GM23338 (cell line): ENCODE results near the gene NGEF. TPM values are rescaled to one million over a fixed set of nuclear protein-coding genes. Genes with fewer than 3 reads are reported as not detected.

Experiments
- ATAC-seq: fragments of 200-7000 bp; cut with Tn5 transposase; 3 replicates; pipeline ENCODE4 v1.9.1; 2020
- DNase-seq: peaks from one replicate; pipeline ENCODE4 v3.0.0-alpha.2; 2015; ENCODE audit warnings: low spot score
- H2AFZ ChIP-seq: fragments of 200-600 bp; sonication (generic); 2 replicates; pipeline ENCODE4 v1.8.0; 2016; ENCODE audit warnings: antibody characterized with exemption, mild to moderate bottlenecking, moderate library complexity
- H3F3A ChIP-seq: fragments of 200-600 bp; sonication (generic); replicated peaks from 2 replicates; pipeline ENCODE4 v1.8.0; 2017; ENCODE audit warnings: antibody characterized with exemption, mixed run types, low read depth
- H3K27ac ChIP-seq: fragments of 200-600 bp; sonication (generic); 2 replicates; pipeline ENCODE4 v1.6.1; 2016; ENCODE audit warnings: low read depth
- H3K27me3 ChIP-seq: fragments of 200-600 bp; sonication (generic); 2 replicates; pipeline ENCODE4 v1.8.0; 2016; ENCODE audit warnings: mild to moderate bottlenecking, mixed run types, moderate library complexity; ENCODE audit not compliant: insufficient read depth
- H3K36me3 ChIP-seq: fragments of 200-600 bp; sonication (generic); 2 replicates; pipeline ENCODE4 v1.8.0; 2016; ENCODE audit warnings: mild to moderate bottlenecking; ENCODE audit not compliant: insufficient read depth
- H3K4me1 ChIP-seq: fragments of 200-600 bp; sonication (generic); 2 replicates; pipeline ENCODE4 v1.8.0; 2016; ENCODE audit warnings: mild to moderate bottlenecking, moderate library complexity; ENCODE audit not compliant: insufficient read depth
- H3K4me2 ChIP-seq: fragments of 200-600 bp; sonication (generic); 2 replicates; pipeline ENCODE4 v1.7.1; 2017; ENCODE audit warnings: mixed run types
- H3K4me3 ChIP-seq: fragments of 200-600 bp; sonication (generic); 2 replicates; pipeline ENCODE4 v1.6.1; 2016; ENCODE audit warnings: mixed run types
- H3K79me2 ChIP-seq: fragments of 200-600 bp; sonication (generic); replicated peaks from 2 replicates; pipeline ENCODE4 v1.8.0; 2017; ENCODE audit warnings: mild to moderate bottlenecking; ENCODE audit not compliant: insufficient read depth
- H3K9me2 ChIP-seq: fragments of 200-600 bp; sonication (generic); 2 replicates; pipeline ENCODE4 v1.8.0; 2017; ENCODE audit not compliant: insufficient read depth
- H4K20me1 ChIP-seq: fragments of 200-600 bp; sonication (generic); replicated peaks from 2 replicates; pipeline ENCODE4 v1.8.0; 2017; ENCODE audit warnings: mild to moderate bottlenecking; ENCODE audit not compliant: insufficient read depth
- H3K27ac Mint-ChIP-seq: 2 replicates; pipeline ENCODE4 v1.8.0; 2020; ENCODE audit warnings: inconsistent platforms, mild to moderate bottlenecking, moderate library complexity, mixed read lengths
- H3K27me3 Mint-ChIP-seq: 3 replicates; pipeline ENCODE4 v1.8.0; 2022; ENCODE audit warnings: low read depth, mild to moderate bottlenecking, moderate library complexity, mixed read lengths, inconsistent platforms; ENCODE audit not compliant: insufficient read depth, poor library complexity
- H3K36me3 Mint-ChIP-seq: 3 replicates; pipeline ENCODE4 v1.8.0; 2021; ENCODE audit warnings: low read depth, mild to moderate bottlenecking, inconsistent platforms, moderate library complexity, mixed read lengths
- H3K4me1 Mint-ChIP-seq: 3 replicates; pipeline ENCODE4 v1.8.0; 2020; ENCODE audit warnings: mild to moderate bottlenecking, inconsistent platforms, mixed read lengths
- H3K4me3 Mint-ChIP-seq: 3 replicates; pipeline ENCODE4 v1.8.0; 2021; ENCODE audit warnings: moderate library complexity, mild to moderate bottlenecking, inconsistent platforms, mixed read lengths
- H3K9me3 Mint-ChIP-seq: 3 replicates; pipeline ENCODE4 v1.8.0; 2020; ENCODE audit warnings: moderate library complexity, mild to moderate bottlenecking, inconsistent platforms, mixed read lengths
- CREB1 ChIP-seq: fragments of 250-450 bp; sonication (Bioruptor Pico); IDR thresholded peaks from 2 replicates; pipeline ENCODE4 v1.5.0; 2020; ENCODE audit warnings: low read depth, mild to moderate bottlenecking, moderate library complexity
- EZH2 ChIP-seq: fragments of 200-600 bp; sonication (generic); IDR thresholded peaks from one replicate; pipeline ENCODE4 v1.8.0; 2017; ENCODE audit warnings: antibody characterized with exemption, mild to moderate bottlenecking, low read depth; ENCODE audit not compliant: unreplicated experiment
- EZH2phosphoT487 ChIP-seq: fragments of 200-600 bp; sonication (generic); IDR thresholded peaks from one replicate; pipeline ENCODE4 v1.8.1; 2018; ENCODE audit warnings: antibody characterized with exemption; ENCODE audit not compliant: unreplicated experiment
- JUNB ChIP-seq: IDR thresholded peaks from one replicate; pipeline ENCODE4 v1.6.1; 2016; ENCODE audit warnings: antibody characterized with exemption; ENCODE audit not compliant: unreplicated experiment
- NANOG ChIP-seq: IDR thresholded peaks from 2 replicates; pipeline ENCODE4 v1.6.1; 2016; ENCODE audit warnings: antibody characterized with exemption, borderline replicate concordance
- POLR2AphosphoS5 ChIP-seq: IDR thresholded peaks from 2 replicates; pipeline ENCODE4 v1.6.1; 2016; ENCODE audit warnings: antibody characterized with exemption, low read depth
- STAT1 ChIP-seq: IDR thresholded peaks from one replicate; pipeline ENCODE4 v1.6.1; 2016; ENCODE audit warnings: antibody characterized with exemption; ENCODE audit not compliant: unreplicated experiment
- ZNF114 ChIP-seq: fragments of 250-450 bp; sonication (Bioruptor Pico); IDR thresholded peaks from 2 replicates; pipeline ENCODE4 v1.5.0; 2020; ENCODE audit warnings: mild to moderate bottlenecking, moderate library complexity
- ZNF331 ChIP-seq: fragments of 250-450 bp; sonication (Bioruptor Pico); IDR thresholded peaks from 2 replicates; pipeline ENCODE4 v1.5.0; 2020; ENCODE audit warnings: low read depth, mild to moderate bottlenecking, moderate library complexity
- polyA plus RNA-seq: library from polyadenylated mRNA; unstranded; fragments of >200 nt; fragmentation: Nextera tagmentation; extraction: Ambion mirVana; gene quantifications from 2 replicates; pipeline ENCODE4 v1.2.1, GENCODE V29; 2016
- total RNA-seq: library from RNA; depleted of rRNA; stranded (reverse); fragments of >200 nt; shearing (Covaris generic); gene quantifications from 2 replicates; pipeline ENCODE4 v1.2.3, GENCODE V29; 2014
- TF ChIP-seq, protein P1 (sequence below): fragments of 250-450 bp; sonication (Bioruptor Pico); IDR thresholded peaks from 2 replicates; pipeline ENCODE4 v1.5.0; 2020; ENCODE audit warnings: mild to moderate bottlenecking, moderate library complexity
- TF ChIP-seq, protein P2 (sequence below): IDR thresholded peaks from 2 replicates; pipeline ENCODE4 v1.6.1; 2016; ENCODE audit warnings: antibody characterized with exemption
- TF ChIP-seq, protein P3 (sequence below): IDR thresholded peaks from one replicate; pipeline ENCODE4 v1.6.1; 2018; ENCODE audit warnings: antibody characterized with exemption; ENCODE audit not compliant: unreplicated experiment
- TF ChIP-seq, protein P4 (sequence below), 2 experiments: fragments of 200-600 bp in 1 of 2; sonication (generic) in 1 of 2; conservative IDR thresholded peaks; 2 replicates each; pipeline versions ENCODE4 v1.5.1 to v1.6.1; 2016 to 2017; ENCODE audit warnings: antibody characterized with exemption in 2 of 2, low read depth in 2 of 2, mild to moderate bottlenecking in 2 of 2, moderate library complexity in 1 of 2

NGEF gene
- total and polyA plus RNA-seq, 2 experiments from 2014 or later, result 1.8 to 5.4 TPM

DNA sequence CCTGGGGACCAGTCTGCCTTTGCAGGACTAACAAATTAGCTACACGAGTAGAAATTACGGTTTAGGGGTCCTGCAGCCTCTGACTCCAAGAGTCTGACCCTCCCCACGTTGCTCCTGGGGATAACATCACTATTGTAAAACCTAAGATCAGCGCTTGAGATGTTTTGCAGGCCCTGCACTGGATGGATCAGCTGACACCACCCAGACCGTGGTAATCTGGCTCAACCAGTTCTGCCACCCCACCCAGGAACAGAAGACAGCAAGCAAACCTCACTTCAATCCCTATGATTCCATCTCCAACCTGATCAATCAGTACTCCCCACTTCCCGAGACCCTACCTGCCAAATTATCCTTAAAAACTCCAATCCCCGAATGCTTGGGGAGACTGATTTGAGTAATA lies 31.7 kb downstream of the NGEF start:
- no peak for ATAC-seq
- Mint-ChIP-seq H3K4me1 (peaks cover 28% of the 10 kb centered on the region), H3K27ac (peak overlapping the region; percentile 38; the same call in 1 of the 2 replicates)

More for the DNA sequence above, 31.7 kb downstream of the NGEF start:
- Histone ChIP-seq H3K4me2 (no peak overlapping the region), H3F3A (no peaks in the 10 kb centered on the region), H3K4me3 (no peak overlapping the region), H3K27ac (no peak overlapping the region), H3K4me1 (peaks cover 11% of the 10 kb centered on the region), H4K20me1 (no peaks in the 10 kb centered on the region), H3K36me3 (no peaks in the 10 kb centered on the region), H2AFZ (no peak overlapping the region), H3K9me2 (no peaks in the 10 kb centered on the region), H3K27me3 (no peaks in the 10 kb centered on the region), H3K79me2 (no peaks in the 10 kb centered on the region)
- DNase-seq, result no peak
- no peak for TF ChIP-seq CREB1 (CRISPR knock-in tag)
- TF ChIP-seq, protein P1, sequence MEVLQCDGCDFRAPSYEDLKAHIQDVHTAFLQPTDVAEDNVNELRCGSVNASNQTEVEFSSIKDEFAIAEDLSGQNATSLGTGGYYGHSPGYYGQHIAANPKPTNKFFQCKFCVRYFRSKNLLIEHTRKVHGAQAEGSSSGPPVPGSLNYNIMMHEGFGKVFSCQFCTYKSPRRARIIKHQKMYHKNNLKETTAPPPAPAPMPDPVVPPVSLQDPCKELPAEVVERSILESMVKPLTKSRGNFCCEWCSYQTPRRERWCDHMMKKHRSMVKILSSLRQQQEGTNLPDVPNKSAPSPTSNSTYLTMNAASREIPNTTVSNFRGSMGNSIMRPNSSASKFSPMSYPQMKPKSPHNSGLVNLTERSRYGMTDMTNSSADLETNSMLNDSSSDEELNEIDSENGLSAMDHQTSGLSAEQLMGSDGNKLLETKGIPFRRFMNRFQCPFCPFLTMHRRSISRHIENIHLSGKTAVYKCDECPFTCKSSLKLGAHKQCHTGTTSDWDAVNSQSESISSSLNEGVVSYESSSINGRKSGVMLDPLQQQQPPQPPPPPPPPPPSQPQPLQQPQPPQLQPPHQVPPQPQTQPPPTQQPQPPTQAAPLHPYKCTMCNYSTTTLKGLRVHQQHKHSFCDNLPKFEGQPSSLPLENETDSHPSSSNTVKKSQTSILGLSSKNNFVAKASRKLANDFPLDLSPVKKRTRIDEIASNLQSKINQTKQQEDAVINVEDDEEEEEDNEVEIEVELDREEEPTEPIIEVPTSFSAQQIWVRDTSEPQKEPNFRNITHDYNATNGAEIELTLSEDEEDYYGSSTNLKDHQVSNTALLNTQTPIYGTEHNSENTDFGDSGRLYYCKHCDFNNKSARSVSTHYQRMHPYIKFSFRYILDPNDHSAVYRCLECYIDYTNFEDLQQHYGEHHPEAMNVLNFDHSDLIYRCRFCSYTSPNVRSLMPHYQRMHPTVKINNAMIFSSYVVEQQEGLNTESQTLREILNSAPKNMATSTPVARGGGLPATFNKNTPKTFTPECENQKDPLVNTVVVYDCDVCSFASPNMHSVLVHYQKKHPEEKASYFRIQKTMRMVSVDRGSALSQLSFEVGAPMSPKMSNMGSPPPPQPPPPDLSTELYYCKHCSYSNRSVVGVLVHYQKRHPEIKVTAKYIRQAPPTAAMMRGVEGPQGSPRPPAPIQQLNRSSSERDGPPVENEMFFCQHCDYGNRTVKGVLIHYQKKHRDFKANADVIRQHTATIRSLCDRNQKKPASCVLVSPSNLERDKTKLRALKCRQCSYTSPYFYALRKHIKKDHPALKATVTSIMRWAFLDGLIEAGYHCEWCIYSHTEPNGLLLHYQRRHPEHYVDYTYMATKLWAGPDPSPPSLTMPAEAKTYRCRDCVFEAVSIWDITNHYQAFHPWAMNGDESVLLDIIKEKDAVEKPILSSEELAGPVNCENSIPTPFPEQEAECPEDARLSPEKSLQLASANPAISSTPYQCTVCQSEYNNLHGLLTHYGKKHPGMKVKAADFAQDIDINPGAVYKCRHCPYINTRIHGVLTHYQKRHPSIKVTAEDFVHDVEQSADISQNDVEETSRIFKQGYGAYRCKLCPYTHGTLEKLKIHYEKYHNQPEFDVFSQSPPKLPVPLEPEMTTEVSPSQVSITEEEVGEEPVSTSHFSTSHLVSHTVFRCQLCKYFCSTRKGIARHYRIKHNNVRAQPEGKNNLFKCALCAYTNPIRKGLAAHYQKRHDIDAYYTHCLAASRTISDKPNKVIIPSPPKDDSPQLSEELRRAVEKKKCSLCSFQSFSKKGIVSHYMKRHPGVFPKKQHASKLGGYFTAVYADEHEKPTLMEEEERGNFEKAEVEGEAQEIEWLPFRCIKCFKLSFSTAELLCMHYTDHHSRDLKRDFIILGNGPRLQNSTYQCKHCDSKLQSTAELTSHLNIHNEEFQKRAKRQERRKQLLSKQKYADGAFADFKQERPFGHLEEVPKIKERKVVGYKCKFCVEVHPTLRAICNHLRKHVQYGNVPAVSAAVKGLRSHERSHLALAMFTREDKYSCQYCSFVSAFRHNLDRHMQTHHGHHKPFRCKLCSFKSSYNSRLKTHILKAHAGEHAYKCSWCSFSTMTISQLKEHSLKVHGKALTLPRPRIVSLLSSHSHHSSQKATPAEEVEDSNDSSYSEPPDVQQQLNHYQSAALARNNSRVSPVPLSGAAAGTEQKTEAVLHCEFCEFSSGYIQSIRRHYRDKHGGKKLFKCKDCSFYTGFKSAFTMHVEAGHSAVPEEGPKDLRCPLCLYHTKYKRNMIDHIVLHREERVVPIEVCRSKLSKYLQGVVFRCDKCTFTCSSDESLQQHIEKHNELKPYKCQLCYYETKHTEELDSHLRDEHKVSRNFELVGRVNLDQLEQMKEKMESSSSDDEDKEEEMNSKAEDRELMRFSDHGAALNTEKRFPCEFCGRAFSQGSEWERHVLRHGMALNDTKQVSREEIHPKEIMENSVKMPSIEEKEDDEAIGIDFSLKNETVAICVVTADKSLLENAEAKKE, result no peak
- TF ChIP-seq, protein P2, sequence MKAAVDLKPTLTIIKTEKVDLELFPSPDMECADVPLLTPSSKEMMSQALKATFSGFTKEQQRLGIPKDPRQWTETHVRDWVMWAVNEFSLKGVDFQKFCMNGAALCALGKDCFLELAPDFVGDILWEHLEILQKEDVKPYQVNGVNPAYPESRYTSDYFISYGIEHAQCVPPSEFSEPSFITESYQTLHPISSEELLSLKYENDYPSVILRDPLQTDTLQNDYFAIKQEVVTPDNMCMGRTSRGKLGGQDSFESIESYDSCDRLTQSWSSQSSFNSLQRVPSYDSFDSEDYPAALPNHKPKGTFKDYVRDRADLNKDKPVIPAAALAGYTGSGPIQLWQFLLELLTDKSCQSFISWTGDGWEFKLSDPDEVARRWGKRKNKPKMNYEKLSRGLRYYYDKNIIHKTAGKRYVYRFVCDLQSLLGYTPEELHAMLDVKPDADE, result no peak
- no peak for TF ChIP-seq NANOG
- TF ChIP-seq EZH2, result no peak
- no peak for TF ChIP-seq EZH2phosphoT487
- no peak for TF ChIP-seq POLR2AphosphoS5
- TF ChIP-seq JUNB, result no peak
- no peak for TF ChIP-seq ZNF114
- no peak for TF ChIP-seq ZNF331 (CRISPR knock-in tag)
- TF ChIP-seq, protein P3, sequence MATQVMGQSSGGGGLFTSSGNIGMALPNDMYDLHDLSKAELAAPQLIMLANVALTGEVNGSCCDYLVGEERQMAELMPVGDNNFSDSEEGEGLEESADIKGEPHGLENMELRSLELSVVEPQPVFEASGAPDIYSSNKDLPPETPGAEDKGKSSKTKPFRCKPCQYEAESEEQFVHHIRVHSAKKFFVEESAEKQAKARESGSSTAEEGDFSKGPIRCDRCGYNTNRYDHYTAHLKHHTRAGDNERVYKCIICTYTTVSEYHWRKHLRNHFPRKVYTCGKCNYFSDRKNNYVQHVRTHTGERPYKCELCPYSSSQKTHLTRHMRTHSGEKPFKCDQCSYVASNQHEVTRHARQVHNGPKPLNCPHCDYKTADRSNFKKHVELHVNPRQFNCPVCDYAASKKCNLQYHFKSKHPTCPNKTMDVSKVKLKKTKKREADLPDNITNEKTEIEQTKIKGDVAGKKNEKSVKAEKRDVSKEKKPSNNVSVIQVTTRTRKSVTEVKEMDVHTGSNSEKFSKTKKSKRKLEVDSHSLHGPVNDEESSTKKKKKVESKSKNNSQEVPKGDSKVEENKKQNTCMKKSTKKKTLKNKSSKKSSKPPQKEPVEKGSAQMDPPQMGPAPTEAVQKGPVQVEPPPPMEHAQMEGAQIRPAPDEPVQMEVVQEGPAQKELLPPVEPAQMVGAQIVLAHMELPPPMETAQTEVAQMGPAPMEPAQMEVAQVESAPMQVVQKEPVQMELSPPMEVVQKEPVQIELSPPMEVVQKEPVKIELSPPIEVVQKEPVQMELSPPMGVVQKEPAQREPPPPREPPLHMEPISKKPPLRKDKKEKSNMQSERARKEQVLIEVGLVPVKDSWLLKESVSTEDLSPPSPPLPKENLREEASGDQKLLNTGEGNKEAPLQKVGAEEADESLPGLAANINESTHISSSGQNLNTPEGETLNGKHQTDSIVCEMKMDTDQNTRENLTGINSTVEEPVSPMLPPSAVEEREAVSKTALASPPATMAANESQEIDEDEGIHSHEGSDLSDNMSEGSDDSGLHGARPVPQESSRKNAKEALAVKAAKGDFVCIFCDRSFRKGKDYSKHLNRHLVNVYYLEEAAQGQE, result no peak
- no peak for TF ChIP-seq STAT1
- TF ChIP-seq, protein P4, sequence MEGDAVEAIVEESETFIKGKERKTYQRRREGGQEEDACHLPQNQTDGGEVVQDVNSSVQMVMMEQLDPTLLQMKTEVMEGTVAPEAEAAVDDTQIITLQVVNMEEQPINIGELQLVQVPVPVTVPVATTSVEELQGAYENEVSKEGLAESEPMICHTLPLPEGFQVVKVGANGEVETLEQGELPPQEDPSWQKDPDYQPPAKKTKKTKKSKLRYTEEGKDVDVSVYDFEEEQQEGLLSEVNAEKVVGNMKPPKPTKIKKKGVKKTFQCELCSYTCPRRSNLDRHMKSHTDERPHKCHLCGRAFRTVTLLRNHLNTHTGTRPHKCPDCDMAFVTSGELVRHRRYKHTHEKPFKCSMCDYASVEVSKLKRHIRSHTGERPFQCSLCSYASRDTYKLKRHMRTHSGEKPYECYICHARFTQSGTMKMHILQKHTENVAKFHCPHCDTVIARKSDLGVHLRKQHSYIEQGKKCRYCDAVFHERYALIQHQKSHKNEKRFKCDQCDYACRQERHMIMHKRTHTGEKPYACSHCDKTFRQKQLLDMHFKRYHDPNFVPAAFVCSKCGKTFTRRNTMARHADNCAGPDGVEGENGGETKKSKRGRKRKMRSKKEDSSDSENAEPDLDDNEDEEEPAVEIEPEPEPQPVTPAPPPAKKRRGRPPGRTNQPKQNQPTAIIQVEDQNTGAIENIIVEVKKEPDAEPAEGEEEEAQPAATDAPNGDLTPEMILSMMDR (conservative IDR thresholded peaks at IDR 0.05; ENCODE audit: low read depth in 2 of 2), result no peak
- H3K9me3 Mint-ChIP-seq, result peaks cover 6% of the 10 kb centered on the region
- H3K4me3 Mint-ChIP-seq, result no peak overlapping the region
- H3K36me3 Mint-ChIP-seq, result no peaks in the 10 kb centered on the region
- H3K27me3 Mint-ChIP-seq, result peaks cover 11% of the 10 kb centered on the region
